Activated CD4-positive, alpha-beta T cell treated with anti-CD3 and anti-CD28 coated beads, Interleukin-10, Interleukin-2, amounts not matched to agents 100 ng/mL and 50 ng/mL, durations not matched to agents 16 hours and 8 hours (primary cell): ENCODE data around the gene MAP1B.
"Not testable (repeated sequence)": the region's sequence is repeated elsewhere in the genome, so short reads cannot be mapped to it uniquely, and the experiment has no call there.

ENCODE experiments used
- DNase-seq: peaks from one replicate; pipeline ENCODE4 v3.0.0-alpha.2; 2020

MAP1B gene

DNA sequence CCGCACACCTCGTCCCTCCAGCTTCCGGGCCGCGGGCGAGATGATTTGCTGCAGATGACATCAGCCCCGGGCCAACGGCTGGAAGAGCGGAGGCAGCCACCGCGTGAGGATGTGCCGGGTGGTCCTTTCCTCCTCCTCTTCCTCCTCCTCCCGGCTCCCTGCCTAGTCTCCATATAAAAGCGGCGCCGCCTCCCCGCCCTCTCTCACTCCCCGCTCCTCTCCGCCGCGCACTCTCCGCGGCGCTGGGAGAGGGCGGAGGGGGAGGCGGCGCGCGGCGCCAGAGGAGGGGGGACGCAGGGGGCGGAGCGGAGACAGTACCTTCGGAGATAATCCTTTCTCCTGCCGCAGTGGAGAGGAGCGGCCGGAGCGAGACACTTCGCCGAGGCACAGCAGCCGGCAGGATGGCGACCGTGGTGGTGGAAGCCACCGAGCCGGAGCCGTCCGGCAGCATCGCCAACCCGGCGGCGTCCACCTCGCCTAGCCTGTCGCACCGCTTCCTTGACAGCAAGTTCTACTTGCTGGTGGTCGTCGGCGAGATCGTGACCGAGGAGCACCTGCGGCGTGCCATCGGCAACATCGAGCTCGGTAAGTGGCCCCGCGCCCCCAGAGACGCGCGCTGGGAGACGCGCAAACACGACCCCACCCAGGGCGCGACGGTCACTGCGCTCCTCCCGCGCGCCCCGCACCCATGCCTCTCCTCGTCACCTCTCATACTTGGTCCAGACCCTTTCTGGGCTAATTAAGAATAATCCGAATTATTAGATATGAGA lies at the start of gene MAP1B:
TSS of gene MAP1B (plus strand) at position 345 of the 770 bp plus-strand sequence. CDS start at position 402, 57 bp downstream.
- no peak for DNase-seq

DNA sequence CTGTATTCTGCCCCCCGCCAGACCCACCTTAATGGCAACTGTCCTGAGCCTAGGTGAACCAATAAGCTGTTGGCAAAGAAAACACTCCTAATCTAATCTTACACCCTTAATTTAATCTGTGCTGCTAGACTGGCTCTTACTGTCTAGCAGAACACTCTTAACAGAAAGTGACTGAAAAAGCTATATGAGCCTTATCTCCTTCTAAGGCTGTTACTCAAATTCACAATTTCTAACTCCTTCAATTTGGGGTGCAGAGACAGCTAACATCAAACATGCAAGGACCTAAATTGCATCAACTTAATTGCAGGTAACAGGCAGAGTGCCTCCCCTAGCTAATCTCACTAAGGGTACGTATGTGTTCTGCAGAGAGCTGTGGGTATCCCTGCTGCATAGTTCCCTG lies 49.5 kb upstream of the MAP1B start:
- DNase-seq, result no peak

DNA sequence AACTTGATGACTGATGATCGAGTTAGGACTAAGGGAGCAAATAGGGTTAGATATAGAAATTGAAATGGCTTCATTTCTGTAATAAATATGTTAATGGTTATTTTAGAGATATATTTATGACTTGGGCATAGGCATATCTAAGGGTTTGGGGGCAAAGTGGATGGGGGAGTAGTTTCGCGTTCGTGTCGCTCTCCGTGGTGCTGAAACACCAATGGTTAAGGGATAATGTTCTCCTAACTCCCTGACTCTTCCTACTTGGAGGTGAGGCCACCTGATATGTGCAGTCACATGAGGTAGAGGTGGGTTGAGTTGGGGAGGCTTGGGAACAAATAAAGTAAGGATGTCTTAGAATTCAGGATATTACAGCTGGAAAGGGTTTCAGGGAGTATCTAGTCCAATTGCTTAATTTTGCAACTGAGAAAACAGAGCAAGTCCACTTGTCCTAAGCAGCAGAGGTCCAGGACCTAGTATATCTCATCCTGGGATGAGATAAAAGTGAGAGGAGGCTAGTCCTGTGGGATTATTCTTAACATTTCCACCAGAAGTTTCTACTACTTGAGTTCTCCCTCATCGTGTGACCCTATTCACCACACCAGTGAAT lies 44.0 kb upstream of the MAP1B start:
- no peak for DNase-seq

DNA sequence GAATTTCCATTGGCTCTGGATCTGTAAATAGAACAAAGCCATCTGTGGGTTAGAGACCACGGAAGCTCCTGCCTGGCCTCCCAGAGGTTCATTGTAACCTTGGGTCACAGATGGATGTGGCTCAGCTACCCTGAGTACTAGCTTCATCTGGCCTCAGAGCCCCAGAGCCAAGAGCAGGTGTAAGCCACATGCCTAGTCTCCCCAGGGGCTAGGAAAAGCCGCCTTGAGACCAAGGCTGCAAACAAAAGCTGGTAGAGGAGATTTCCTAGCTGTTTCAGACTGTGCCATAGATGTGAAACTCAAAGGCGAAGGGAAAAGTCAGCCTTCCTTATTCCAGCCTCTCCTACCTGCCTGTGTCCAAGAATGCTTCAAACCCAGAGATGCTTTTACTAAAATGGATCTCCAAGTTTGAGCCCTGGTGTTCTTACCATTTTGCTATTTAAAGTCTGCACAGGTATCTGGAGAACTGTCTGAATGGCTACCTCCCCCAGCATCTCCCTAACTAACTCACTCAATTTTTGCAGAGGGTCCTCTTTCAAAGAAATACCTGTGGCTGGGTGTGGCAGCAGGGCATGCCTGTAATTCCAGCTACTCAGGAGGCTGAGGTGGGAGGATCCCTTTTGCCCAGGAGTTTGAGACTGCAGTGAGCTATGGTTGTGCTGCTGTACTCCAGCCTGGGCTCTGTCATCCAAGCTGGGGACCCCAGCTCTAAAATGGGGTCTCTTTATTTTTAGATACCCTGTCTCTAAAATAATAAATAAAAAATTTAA lies 42.3 kb upstream of the MAP1B start:
- no peak for DNase-seq

DNA sequence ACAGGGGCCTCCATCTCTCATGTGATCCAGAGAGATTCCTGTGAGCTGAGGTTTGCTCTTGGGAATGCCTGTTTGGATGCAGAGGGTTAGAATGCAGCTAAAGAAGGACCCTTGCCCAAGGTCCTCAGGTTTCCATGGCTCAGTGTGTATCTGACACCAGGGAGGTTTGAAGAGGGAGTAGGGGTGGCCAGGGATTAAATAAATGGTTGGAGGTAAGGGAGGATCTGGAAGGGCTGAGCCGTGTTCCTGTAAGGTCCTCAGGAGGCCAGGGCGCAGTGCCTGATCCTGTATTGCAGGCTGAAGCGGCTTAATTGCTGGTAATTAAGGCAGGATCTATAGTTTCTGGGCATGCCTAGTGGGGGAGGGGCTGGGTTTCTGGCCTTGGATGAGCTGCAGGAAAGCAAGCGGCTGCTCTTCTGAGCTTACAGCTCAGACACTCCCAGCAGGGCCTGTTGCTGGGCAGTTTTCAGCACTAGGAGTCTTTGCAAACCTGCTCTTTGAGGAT lies 41.5 kb upstream of the MAP1B start:
- DNase-seq, result no peak

DNA sequence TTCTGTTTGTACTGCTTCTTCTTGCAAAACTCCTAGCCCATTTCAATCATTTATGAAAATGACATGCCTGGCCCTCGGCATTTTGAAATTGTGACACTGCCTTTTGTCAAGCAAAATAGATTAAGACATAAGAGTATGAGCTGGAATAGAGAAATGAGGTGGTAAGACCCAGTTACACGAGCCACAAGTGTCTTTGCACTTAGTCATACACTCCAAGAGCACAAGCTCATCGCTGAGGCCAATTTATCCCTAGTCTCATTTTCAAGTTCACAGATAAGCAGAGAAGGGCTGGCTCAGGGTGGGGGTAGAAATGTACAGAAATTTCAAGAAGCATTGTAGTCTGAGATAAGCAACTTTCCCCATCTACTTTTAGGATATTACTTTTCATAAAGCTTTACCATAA lies 40.6 kb upstream of the MAP1B start:
- DNase-seq, result no peak

DNA sequence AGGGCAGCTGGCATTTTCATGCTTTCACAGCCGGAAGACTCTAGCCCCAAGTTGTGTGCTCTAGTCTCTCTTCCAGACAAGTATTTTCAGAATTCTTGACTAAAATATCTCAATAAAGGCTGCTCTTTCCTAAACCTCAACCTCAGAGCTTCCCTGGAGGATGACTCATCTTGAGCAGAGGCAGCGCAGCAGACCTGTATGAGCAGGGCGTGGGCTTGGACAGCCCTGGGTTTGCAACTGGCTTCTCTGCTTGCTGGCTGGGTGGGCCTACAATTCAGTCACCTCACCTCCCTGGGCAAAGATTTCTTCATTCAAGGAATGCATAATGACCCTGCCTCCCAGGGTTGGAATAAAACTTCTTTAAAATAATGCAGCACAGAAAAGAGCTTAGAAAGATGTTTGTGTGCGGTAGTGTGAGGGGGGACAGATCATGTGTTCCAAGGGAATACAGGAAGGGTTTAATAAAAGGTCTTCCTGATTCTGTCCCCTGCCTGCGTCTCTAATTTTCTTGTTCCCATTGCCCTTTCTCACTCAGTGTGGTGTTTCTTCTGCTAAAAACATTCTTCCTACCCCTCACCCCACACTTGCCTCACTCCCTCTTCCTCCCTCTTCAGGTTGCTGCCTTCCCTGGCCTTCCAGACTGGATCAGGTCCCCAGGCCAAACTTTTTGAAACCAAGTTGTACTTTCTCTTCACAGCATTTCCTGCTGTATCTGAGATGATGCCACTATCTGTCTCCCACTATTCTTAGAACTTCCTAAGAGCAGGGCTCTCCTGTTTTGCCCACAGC lies 39.4 kb upstream of the MAP1B start:
- no peak for DNase-seq

DNA sequence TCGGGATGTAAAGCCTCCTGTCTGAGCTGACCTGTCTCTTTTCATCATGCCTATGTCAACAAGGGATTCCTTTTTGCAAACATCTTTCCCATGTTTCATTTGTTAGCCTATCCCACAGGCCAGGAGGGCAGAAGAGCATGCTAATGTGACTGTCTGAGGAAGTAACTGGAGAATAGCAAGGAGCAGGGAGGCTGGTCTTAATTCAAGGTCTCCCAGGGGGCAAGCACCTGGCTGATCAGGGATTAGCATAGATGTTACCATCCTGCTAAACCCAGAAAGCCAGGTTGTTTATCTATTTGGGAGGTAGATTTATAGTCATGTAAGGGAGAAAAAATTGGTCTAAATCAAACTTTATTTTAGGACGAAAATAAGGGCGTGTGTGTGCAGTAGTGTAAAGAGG lies 36.7 kb upstream of the MAP1B start:
- DNase-seq, result no peak

DNA sequence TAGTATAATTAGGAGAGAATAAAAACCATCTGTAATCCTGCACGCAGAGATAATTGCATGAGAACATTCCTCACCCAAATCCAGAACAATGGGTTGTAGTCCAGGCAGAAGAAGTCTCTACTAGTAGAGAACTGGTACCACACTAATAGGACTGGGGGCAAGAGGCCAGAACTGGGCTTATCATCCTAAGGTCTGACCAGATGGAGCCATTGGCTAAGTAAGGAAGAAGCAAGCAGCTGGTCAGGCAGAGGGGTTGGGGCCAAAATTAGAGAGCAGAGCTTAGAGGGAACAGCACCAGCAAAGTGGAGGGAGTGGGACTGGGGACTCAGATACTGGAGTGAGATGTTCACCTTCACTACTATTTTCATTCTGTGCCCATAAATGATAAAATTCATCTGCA lies 35.4 kb upstream of the MAP1B start:
- DNase-seq, result no peak

DNA sequence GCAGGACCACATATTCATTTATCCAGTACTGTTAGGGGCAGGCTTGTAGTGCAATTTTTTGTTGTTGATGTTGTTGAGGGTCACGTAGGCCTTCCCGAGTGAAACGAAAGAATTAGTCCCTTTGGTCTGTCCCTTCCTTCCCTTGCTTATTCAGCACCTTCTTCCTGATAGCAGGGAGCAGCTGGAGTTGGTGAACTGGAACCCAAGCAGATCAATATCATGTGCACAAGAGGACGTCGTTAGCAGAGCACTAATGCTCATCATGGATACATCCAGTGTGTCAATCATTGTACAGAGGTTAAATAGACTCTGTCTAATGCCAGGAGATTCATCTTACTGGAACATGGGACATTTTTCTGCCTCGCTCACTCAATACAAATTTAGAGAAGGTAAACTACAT lies 33.0 kb upstream of the MAP1B start:
- DNase-seq, result no peak

DNA sequence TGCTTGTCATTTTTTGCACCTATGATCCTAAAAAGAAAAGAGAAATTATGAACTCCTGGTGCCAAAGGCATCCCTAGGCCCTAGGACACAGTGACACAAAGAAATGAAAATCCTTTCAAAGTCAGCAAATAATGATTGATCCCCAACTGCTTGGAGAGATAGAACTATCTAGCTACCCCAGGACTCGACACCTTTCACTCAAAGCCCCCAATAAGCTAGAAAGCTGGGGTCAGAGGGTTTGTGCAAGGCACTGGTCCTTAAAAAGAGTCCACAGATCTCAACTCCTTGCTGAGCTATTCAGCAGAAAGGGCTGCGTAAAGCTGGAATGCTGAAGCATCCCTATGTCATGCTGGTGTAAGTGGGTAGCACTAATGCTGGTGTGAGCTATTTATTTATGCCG lies 31.8 kb upstream of the MAP1B start:
- DNase-seq, result no peak

DNA sequence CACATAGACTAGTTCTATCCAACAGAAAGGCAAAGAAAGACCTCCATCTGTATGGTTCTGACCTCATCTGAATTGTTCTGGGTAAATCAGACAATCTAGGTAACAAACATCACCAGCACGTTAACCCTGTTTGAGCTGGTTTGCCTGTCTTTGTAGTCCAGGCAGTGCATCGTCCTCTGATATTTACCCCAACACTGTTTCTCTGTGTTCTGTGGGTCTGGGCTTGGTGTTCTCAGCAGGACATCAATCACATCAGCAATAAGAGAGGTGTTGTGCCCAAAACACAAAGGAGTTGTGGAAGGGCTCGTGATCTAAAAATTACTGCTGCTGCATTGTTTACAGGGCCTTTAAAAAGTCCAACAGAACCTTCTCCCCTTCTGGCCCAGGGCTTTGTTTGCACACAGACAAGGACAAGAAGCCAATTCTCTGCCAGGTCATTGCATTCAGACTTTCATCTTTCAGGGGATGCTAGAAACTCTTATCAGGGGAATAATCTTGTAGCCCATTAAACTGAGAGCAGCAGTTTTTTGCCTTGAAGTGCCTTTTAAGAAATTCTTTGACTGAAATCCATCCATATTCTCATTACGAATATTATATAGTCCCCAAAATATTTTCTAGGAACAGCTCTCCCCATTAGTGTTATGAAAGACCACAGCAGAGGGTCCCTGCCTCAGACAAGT lies 30.5 kb upstream of the MAP1B start:
- no peak for DNase-seq

DNA sequence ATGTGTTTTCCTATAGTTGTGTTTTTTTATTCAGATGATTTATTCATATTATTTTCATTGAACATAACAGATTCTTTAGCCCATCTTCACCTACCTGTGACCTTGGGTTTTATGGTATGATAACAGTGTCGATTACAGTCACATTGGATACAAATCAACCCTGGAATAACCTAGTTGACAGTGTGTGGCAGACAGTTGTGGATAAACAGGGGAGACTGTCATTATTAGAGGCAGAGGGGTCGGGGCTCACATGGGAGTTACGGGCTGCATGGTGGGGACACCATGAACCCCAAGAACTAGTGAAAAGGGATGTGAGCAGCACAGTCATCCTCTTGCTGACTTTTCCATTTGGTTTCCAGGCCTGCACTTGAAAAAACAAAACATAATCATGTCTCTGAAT lies 29.9 kb upstream of the MAP1B start:
- no peak for DNase-seq

DNA sequence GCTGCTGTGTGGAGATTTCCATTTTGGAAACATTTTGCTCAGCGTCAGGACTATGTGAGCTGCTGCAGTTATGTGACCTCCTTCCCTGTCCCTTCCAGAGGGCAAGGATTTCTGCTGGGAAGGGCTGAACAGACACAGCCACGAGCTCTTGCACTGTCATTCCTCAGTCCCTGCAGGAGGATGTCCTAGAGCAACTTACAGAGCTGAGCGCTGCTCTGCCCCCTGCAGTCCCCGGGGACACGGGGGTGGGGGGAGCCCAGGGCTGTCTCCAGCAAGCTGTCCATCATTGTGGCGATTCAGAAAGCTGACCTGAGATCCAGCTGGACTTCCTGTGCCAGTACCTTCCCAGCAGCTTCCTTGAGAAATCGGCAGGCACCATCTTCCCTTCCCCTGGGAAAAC lies 28.0 kb upstream of the MAP1B start:
- DNase-seq, result no peak

DNA sequence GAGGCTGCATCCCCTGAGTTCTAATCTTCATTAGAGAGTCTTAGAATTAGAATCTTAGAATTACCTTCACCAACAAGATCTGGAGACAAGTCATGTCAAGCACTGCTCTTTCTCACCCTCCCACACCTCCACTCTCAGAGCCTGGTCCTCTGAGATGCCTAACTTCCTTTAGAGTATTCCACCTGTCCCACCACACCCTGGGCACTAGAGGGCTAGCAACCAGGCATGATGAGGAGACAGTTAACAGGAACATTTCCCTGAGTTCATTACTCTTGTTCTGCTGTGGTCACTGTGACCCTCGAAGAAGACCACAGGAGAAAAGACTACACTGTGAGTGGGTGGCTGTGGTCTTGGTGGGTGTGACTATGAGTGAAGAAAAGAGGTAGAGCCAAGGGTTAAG lies 25.2 kb upstream of the MAP1B start:
- no peak for DNase-seq

DNA sequence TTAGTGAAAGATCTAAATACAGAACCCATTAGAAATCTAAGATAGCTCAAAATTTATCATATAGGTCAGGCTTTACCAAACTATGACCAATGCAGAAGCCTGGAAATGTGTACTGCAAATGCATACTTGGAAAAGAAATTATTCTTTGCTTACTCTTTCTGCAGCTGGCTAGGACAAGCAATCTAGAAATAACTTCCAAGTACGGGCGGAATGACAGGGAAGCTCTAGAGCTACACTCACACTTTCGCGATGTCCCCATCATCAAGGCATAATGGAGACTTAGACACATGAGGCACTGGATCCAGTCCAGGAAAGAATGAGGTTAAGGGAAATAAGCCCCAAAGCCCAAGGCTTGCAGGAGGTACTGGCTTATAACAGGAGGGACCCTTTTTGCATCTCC lies 22.4 kb upstream of the MAP1B start:
- DNase-seq, result no peak

DNA sequence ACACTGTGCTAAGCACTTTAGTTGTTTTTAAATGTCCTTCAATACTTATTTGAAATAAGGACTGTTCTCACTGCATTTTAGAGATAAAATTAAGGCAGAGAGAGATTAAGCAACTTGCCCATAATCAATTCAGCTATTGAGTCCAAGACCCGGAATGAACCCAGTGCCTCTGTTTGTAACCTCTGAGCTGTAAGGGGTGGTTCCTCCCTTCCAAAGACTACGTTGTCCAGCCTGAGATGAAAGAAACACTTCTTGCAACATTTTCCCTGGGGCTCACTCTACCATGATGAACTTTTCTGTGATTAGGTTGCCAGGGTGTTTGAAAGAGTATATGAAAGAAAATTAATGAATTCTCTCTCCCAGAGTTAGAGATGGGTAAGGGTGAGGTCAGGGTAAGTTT lies 22.0 kb upstream of the MAP1B start:
- DNase-seq, result no peak

DNA sequence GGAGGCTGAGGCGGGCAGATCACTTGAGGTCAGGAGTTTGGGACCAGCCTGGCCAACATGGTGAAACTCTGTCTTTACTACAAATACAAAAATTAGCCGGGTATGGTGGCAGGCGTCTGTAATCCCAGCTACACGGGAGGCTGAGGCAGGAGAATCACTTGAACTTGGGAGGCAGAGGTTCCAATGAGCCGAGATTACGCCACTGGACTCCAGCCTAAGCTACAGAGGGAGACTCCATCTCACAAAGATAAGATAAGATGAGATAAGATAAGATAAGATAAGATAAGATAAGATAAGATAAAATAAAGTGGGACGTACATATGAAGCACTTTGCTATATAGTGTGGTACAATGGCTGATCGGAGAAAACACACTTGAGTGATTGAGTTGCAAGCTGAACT lies 17.6 kb upstream of the MAP1B start:
- not testable (repeated sequence) for DNase-seq

DNA sequence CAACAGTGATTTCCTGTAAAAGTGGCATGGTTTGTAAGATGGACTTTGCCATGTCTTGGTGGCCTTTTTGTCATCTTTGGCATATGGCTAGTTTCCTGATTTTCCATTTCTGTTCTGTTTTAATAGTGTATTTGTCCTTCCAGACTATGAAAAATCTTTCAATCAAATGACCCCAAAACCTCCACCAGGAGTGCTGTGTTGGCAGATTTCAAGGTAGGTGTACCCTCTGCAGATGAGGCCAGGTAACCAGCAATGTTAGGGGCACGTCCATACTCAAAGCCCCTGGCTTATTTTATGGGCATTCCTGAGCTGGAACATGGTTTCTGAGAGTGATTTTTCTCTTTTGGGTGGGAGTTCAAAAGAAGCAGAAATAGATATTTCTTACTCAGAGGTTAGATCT lies 15.2 kb upstream of the MAP1B start:
- DNase-seq, result no peak

DNA sequence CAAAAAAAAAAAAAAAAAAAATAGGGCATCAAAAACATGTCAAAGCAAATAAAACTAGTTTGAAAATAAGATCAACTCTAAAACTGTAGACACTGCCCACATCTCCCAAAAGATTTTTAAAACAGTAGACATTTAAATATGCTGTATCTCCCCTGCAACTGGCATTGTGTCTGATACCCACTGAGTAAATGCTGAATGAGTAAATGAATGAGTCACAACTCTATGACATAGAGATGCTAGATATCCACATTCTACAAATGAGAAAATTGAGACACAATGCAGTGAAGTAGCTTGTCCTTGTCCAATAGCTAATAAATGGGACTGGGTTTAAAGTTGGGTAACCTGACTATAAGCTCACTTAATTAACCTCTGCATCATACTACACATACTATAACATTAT lies 14.1 kb upstream of the MAP1B start:
- DNase-seq, result peak; percentile 52

DNA sequence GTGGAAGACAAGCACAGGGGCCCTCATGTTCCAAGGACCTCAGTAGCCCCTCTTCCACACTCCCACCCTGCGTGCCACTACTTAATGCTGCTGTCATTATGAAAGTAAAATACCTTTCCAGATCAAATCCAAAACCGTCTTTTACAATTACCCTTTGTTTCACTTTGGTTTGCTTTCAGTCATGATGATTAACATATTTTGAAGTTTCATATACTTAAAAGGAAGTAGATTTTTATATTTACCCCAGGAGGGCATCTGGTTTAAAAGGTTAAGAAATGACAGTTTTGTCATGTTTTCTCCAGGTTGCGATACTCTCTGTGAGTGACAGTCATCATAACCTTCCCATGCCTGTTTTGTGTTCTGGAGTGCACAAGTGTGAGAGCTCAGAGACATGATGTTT lies 13.5 kb upstream of the MAP1B start:
- peak; percentile 63 for DNase-seq

DNA sequence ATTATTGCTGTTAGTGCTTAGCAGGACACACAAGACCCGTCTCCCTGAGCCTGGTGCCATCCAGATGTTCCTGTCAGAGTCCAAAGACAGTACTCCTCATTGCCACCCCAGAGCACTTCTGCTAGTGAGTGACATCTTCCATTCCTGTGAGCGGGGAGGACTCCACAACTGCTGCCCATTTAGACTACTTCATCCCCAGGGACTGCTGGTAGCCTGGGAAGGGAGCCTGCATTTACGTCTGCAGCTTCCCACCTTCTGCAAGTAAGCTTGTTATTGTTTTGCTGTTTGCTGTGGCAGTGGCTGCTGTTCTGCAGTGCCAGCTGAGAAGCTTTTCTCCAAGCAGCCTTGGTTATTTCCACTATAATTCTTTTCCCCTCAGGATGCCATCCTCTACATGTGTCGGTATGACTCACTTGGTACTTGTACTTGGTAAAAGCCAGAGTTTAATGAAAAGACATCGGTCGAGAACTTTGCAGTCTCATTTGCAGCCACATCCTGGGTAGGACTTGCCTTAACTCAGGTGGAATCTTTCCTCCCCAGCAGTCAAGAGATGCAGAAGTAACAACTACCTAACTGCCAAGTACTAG lies 10.6 kb upstream of the MAP1B start:
- DNase-seq, result no peak
